D721Med (cell line): ENCODE results near the gene ABCB6.
"Not testable (repeated sequence)": the region's sequence is repeated elsewhere in the genome, so short reads cannot be mapped to it uniquely, and the experiment has no call there.

ENCODE experiments used
- DNase-seq: peaks from one replicate; pipeline ENCODE4 v3.0.0; 2011; ENCODE audit warnings: low spot score; ENCODE audit not compliant: insufficient read length
- FAIRE-seq: peaks from 2 replicates; lab custom pipeline; 2011; peaks lifted over from hg19 to GRCh38; lab: Jason Lieb, UNC
- CTCF ChIP-seq: IDR thresholded peaks from 2 replicates; pipeline ENCODE4 v1.5.1; 2012; ENCODE audit warnings: mild to moderate bottlenecking, control low read depth; ENCODE audit not compliant: insufficient read depth; ENCODE audit errors: missing control alignments

The ABCB6 gene

GRCh38 chr2:219207134-219207883 is 11.4 kb downstream of the ABCB6 start:
- DNase-seq (no peak), FAIRE-seq (no peak)
- no peak for TF ChIP-seq CTCF

- FAIRE-seq, result no peak
- TF ChIP-seq CTCF, result no peak
- DNase-seq, result peak; percentile 94
Observed at GRCh38 chr2:219206328-219207133, 12.2 kb downstream of the ABCB6 start, which contains the start of gene ZFAND2B. ZFAND2B (plus strand) TSS chr2:219206782; CDS start chr2:219206988, 206 bp downstream.

- FAIRE-seq (no peak), DNase-seq (no peak)
- no peak for TF ChIP-seq CTCF
Observed at GRCh38 chr2:219205981-219206327, 12.8 kb downstream of the ABCB6 start.

GRCh38 chr2:219205165-219205538 is 13.6 kb downstream of the ABCB6 start:
- FAIRE-seq (no peak), DNase-seq (no peak)
- no peak for TF ChIP-seq CTCF

- no peak for TF ChIP-seq CTCF
Observed at GRCh38 chr2:219204425-219205164, 14.2 kb downstream of the ABCB6 start.

GRCh38 chr2:219201331-219201730 is 17.4 kb downstream of the ABCB6 start:
- not testable (repeated sequence) for DNase-seq, FAIRE-seq

More at GRCh38 chr2:219204425-219205164, 14.2 kb downstream of the ABCB6 start:
- FAIRE-seq, result no peak
- DNase-seq, result no peak

- DNase-seq, FAIRE-seq: not testable (repeated sequence)
Observed at GRCh38 chr2:219200502-219201326, 18.0 kb downstream of the ABCB6 start.
